HG02759 (cell line): ENCODE results near the gene SRD5A2.
"Not testable (repeated sequence)": the region's sequence is repeated elsewhere in the genome, so short reads cannot be mapped to it uniquely, and the experiment has no call there.

Experiments
- ATAC-seq: cut with Tn5 transposase; IDR thresholded peaks from one replicate; pipeline ENCODE4 v1.9.1; 2021; ENCODE audit warnings: mild to moderate bottlenecking, moderate library complexity; ENCODE audit not compliant: unreplicated experiment

The SRD5A2 gene

GRCh38 chr2:31534636-31535035 is 46.1 kb downstream of the SRD5A2 start:
- ATAC-seq: no peak

GRCh38 chr2:31533036-31533435 is 47.7 kb downstream of the SRD5A2 start:
- no peak for ATAC-seq

GRCh38 chr2:31531101-31531500 is 49.6 kb downstream of the SRD5A2 start:
- no peak for ATAC-seq

GRCh38 chr2:31529256-31529655 is 51.5 kb downstream of the SRD5A2 start:
- ATAC-seq: no peak

- ATAC-seq: no peak
Measured at GRCh38 chr2:31528823-31529222, 51.9 kb downstream of the SRD5A2 start.

DNA sequence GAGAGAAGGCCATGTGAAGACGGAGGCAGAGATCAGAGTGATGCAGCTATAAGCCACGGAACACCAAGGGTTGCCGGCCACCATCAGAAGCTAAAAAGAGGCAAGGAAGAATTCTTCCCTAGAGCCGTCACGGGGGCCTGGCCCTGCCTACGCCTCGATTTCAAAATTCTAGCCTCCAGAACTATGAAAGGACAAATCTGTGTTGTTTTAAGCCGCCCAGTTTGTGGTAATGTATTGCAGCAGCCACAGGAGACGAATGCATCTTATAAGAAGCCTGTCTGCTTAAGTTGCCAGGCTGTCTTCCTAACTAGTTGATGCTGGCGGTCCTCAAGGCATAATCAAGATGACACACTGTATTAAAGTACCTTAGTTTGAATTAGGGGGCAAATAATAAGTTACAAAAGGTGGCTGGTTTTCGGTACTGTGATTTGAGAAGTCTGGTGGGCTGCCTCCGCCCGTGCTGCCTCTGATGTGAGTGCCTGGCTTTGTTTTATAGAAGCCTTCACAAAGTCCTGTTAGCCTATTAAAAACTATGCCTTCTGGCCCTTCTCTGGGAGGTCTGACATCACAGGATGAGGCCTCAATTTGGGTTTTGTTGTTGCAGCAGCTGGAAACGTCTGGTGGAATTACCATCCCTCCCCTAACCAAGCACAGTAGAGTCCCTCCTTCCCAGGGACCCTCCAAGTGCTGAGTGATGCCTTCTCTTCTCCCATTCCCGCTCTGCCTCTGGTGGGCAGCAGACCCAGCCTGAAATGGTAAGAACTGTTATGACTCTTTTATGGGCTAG is 53.6 kb downstream of the SRD5A2 start:
- no peak for ATAC-seq

- no peak for ATAC-seq
Measured at GRCh38 chr2:31525876-31526275, 54.9 kb downstream of the SRD5A2 start.

GRCh38 chr2:31524592-31524991 is 56.1 kb downstream of the SRD5A2 start:
- ATAC-seq: no peak

GRCh38 chr2:31523871-31524492 is 56.8 kb downstream of the SRD5A2 start:
- ATAC-seq: no peak

GRCh38 chr2:31522786-31523185 is 58.0 kb downstream of the SRD5A2 start:
- no peak for ATAC-seq

DNA sequence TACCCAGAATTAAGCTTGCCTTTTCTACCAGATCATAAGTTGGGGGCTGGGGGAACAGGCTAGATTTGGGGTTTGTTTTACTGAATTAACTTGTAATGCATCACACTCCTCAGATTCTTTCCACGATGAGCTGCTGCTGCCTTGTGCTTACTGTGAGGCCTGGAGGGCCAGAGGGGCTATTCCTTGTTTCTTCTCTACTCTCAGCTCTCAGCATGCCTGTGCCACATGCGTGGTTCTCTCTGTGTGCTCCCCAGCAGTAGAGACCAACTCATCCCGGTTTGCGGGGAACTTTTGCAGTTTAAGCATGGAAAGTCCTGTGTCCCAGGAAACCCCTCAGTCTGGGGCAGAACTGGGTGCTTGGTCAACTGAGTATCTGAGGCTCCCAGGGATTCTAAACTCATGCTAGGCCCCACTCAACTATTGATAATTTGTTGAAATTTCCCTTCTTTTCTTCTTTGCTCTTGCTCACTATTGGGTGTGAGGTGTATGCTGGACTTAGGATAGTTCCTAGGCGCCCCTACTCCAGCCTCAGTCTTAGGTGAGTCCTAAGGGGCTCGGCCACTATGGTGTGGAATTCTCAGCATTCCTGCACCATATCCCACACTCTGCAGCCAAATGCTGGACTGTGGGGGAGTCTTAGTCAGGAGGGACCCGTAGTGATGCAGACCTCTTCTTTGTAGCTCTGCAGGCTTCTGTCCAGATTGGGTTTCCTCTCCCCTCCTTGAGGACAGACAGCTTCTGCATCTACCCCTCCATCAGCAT is 63.1 kb downstream of the SRD5A2 start:
- ATAC-seq: no peak

DNA sequence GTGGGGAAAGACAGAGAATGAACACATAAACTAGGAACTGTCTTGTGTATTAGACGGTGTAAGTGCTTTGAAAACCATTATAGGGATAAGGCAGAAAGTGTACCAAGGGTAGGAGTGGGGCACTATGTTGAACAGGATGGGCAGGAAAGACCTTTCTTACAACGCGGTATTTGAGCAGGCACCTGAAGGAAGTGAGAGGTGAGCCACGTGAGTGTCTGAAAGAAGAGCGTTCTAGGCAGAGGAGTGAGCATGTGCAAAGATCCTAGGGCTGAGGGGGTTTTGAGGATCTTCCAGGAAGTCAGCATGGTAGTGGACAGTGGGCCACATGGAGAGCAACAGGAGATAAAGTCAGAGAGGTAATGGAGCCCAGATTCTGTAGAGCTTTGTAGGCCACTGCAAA is 65.2 kb downstream of the SRD5A2 start:
- no peak for ATAC-seq

GRCh38 chr2:31513553-31513952 is 67.2 kb downstream of the SRD5A2 start:
- no peak for ATAC-seq

GRCh38 chr2:31511376-31511775 is 69.4 kb downstream of the SRD5A2 start:
- no peak for ATAC-seq

DNA sequence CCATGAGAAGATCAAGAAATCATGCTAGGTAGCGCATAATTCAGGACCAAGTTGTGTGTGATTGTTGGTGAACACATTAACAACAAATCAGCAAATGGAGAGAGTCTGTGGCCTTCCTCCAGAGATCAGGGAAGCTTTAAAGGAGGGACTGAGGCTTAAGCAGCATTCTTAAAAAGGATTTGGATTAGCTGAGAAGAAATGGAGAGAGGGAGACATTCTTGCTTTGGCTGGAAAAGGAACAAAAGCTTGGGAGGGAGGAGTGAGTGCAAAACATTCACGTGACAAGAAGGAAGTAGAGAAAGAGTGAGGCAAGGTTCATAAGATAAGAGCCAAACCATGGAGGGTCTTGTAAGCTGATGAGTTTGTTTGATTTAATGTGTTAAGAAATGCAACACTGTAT is 75.6 kb downstream of the SRD5A2 start:
- ATAC-seq: no peak

- no peak for ATAC-seq
Measured at GRCh38 chr2:31504311-31504710, 76.4 kb downstream of the SRD5A2 start.

GRCh38 chr2:31496451-31496874 is 84.3 kb downstream of the SRD5A2 start:
- ATAC-seq: not testable (repeated sequence)

GRCh38 chr2:31489339-31489738 is 91.4 kb downstream of the SRD5A2 start:
- not testable (repeated sequence) for ATAC-seq

- no peak for ATAC-seq
Measured at GRCh38 chr2:31483246-31483645, 97.5 kb downstream of the SRD5A2 start.

GRCh38 chr2:31476511-31477180 is 104.1 kb downstream of the SRD5A2 start:
- no peak for ATAC-seq

- ATAC-seq: no peak
Measured at GRCh38 chr2:31475692-31476091, 105.0 kb downstream of the SRD5A2 start.
